ENCODE results near the gene LMNTD2.

Gene LMNTD2

GRCh38 chr11:514606-515005 lies 45.9 kb downstream of the LMNTD2 start:
- Histone ChIP-seq H3K4me2 (ENCODE audit: low read length) (no peak overlapping the region), H3K27me3 (ENCODE audit: control insufficient read depth, low read length) (no peaks in the 10 kb centered on the region), H3F3A (ENCODE audit: control insufficient read depth, insufficient read depth) (no peaks in the 10 kb centered on the region), H3K27ac (ENCODE audit: low read depth, low read length) (no peak overlapping the region), H3K4me1 (ENCODE audit: control insufficient read depth, low read length) (peaks cover 8% of the 10 kb centered on the region), H4K20me1 (ENCODE audit: control insufficient read depth, insufficient read depth, low read depth, low read length) (no peaks in the 10 kb centered on the region), H3K4me3 (ENCODE audit: low read length) (no peak overlapping the region), H3K9me3 (ENCODE audit: control insufficient read depth, insufficient read depth, low read length) (peaks cover 7% of the 10 kb centered on the region; the same call in 1 of the 2 replicates), H3K79me2 (ENCODE audit: control insufficient read depth, low read length) (no peaks in the 10 kb centered on the region), H3K36me3 (ENCODE audit: control insufficient read depth, low read length) (no peaks in the 10 kb centered on the region), H3K9me2 (replicated peaks; ENCODE audit: control insufficient read depth, low read length) (no peaks in the 10 kb centered on the region)
- TF ChIP-seq EZH2phosphoT487 (IDR thresholded peaks at IDR 0.05; ENCODE audit: borderline replicate concordance, low read length) (no peak), CTCF (IDR thresholded peaks at IDR 0.05; ENCODE audit: low read depth, low read length, poor library complexity, severe bottlenecking) (no peak)

GRCh38 chr11:512761-513595 lies 47.6 kb downstream of the LMNTD2 start:
- H4K20me1 ChIP-seq (ENCODE audit: control insufficient read depth, insufficient read depth, low read depth, low read length) = no peaks in the 10 kb centered on the region
- no peaks in the 10 kb centered on the region for H3K27me3 ChIP-seq (ENCODE audit: control insufficient read depth, low read length)
- H3K79me2 ChIP-seq (ENCODE audit: control insufficient read depth, low read length) = no peaks in the 10 kb centered on the region
- peaks cover 7% of the 10 kb centered on the region; the same call in 1 of the 2 replicates for H3K9me3 ChIP-seq (ENCODE audit: control insufficient read depth, insufficient read depth, low read length)
- no peak overlapping the region for H3K4me2 ChIP-seq (ENCODE audit: low read length)
- no peak overlapping the region for H3K4me3 ChIP-seq (ENCODE audit: low read length)
- peaks cover 1% of the 10 kb centered on the region; the same call in 1 of the 2 replicates for H3K4me1 ChIP-seq (ENCODE audit: control insufficient read depth, low read length)
- TF ChIP-seq CTCF (IDR thresholded peaks at IDR 0.05; ENCODE audit: low read depth, low read length, poor library complexity, severe bottlenecking) = no peak
- TF ChIP-seq EZH2phosphoT487 (IDR thresholded peaks at IDR 0.05; ENCODE audit: borderline replicate concordance, low read length) = no peak
- H3K9me2 ChIP-seq (replicated peaks; ENCODE audit: control insufficient read depth, low read length) = no peaks in the 10 kb centered on the region
- no peaks in the 10 kb centered on the region for H3K36me3 ChIP-seq (ENCODE audit: control insufficient read depth, low read length)
- H3F3A ChIP-seq (ENCODE audit: control insufficient read depth, insufficient read depth) = no peaks in the 10 kb centered on the region
- H3K27ac ChIP-seq (ENCODE audit: low read depth, low read length) = no peak overlapping the region

- Histone ChIP-seq H3K9me2 (replicated peaks; ENCODE audit: control insufficient read depth, low read length) (no peaks in the 10 kb centered on the region), H3K9me3 (ENCODE audit: control insufficient read depth, insufficient read depth, low read length) (no peaks in the 10 kb centered on the region), H3K4me3 (ENCODE audit: low read length) (no peak overlapping the region), H3K79me2 (ENCODE audit: control insufficient read depth, low read length) (peaks cover 31% of the 10 kb centered on the region), H4K20me1 (ENCODE audit: control insufficient read depth, insufficient read depth, low read depth, low read length) (no peaks in the 10 kb centered on the region), H3K27me3 (ENCODE audit: control insufficient read depth, low read length) (no peaks in the 10 kb centered on the region), H3F3A (ENCODE audit: control insufficient read depth, insufficient read depth) (peaks cover 3% of the 10 kb centered on the region; the same call in 1 of the 2 replicates), H3K4me2 (ENCODE audit: low read length) (no peak overlapping the region), H3K27ac (ENCODE audit: low read depth, low read length) (no peak overlapping the region), H3K4me1 (ENCODE audit: control insufficient read depth, low read length) (peaks cover 28% of the 10 kb centered on the region), H3K36me3 (ENCODE audit: control insufficient read depth, low read length) (peaks cover 13% of the 10 kb centered on the region; the same call in 1 of the 2 replicates)
- no peak for TF ChIP-seq EZH2phosphoT487 (IDR thresholded peaks at IDR 0.05; ENCODE audit: borderline replicate concordance, low read length)
- no peak for TF ChIP-seq CTCF (IDR thresholded peaks at IDR 0.05; ENCODE audit: low read depth, low read length, poor library complexity, severe bottlenecking)
Measured at GRCh38 chr11:508956-509355, 51.6 kb downstream of the LMNTD2 start.

Measured in DOHH2 (cell line).